ENCODE results near the gene TENM3.

Gene TENM3

DNA sequence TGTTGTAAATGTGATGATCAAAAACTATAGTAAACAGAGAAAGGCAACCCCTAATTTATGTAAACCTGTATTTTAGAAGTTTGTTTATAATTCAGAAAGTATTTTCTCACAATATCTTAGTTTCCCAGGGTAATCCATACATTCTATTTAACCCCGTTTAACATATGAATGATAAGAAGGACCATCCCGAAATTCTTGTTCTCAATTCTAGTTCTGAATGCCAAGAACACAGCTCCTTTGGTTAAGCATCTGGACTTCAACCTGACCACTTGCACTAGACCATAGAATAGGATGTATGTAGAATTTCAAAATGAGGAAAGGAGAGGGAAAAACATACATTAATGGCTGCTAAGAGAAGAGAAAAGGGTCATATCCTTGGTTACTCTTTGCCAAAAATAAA is 227.0 kb downstream of the TENM3 start:
- DNase-seq, result no peak

DNA sequence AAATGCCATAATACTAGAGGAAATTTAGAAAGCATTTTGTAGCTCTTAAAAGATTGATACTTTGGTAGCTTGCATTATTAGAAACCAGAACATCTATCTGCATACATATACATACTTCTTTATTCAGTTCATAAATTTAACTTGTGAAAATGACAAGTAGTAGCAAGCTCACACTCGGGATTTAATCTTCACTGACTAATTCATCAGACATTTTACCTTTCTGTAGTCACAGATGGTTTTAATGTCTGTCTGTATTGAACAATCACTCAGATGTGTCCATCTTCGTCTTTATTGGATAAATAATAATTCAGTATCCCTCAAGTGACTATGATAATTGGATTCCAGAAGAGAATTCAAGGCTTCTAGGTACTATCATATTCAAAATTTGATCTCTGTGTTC is 232.3 kb downstream of the TENM3 start:
- DNase-seq, result no peak

DNA sequence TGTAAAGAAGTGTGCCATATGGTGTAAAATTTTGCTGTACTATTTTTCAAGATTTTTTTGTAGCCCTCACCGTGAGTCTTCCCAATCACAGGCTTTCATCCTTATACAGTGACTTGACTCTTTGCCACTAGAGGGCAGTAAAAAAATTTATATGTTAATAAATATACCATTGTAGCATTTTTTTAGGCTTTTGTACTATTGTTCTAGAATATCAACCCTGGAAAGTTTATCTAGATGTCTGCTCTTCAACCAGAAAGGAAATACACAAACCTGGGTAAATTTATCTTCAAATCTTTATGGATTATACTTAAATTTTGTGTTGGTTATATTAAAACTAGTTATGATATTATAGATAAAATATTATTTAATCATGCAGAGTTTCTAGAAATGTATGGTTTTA is 235.3 kb downstream of the TENM3 start:
- no peak for DNase-seq

DNA sequence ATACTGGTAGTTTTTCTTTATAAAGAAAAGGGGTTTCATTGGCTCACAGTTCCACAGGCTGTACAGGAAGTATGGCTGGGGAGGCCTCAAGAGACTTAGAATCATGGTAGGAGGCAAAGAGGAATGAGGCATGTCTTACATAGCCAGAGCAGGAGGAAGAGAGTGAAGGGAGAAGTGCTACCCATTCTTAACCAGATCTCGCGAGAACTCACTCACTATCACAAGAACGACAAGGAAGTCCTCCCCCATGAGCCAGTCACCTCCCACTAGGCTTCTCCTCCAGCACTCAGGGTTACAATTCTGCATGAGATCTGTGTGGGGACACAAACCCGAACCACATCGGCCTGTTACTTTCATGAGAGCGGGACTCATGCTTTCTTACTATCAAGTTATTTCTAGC is 240.5 kb downstream of the TENM3 start:
- no peak for DNase-seq

DNA sequence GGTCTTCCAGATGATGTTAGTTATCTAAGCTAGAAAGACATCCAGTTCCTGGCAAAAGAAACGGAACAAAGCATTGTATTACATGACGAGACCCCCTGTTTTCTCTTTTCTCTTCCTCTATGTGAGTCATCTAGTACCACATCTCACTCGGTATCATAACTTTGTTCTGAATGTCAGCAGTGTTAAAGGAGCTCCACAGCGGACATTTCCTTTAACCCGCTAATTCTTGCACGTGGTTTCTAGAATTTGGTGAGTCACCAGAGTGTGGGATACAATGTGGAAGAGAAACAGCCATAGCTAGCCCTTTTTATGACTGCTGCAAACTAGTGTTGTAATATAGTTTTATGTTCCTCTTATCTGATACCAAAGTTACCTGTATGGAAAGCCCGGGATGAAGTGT is 243.7 kb downstream of the TENM3 start:
- no peak for DNase-seq

DNA sequence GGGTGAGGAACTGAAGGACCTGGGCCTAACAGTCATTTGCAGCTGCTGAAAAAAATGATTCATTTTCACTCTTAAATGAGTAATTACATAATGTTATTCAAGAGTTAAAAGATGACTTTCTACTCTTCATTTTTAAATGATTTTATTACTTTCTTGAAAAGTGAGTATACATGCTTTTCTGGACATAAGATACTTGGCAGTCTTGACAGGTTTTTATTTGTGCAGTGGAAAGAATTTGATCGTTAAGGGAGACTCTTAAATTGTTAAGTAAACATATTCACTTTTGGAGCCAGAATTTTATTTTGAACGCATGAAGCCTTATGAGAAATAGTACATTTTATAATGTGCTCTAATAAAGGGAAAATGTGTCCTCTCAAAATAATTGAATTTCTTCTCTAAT is 245.7 kb downstream of the TENM3 start:
- DNase-seq, result no peak

DNA sequence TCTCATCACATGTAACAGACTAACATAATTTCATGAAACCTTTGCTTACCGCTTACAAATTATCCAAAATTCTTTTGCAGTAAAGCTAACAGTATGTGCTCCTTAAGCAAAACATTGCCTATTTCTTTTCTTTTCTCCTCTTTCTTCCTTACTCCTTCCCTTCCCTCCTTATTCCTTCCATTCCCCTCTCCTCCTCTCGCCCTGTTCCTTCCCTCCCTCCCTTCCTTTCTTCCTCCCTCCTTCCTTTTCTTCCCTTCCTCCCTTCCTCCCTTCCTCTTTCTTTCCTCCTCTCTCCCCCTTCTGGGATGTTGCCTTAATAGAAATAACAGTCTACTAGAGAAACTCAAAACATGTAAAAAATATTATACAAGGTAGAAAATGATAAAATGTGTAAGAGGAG is 246.4 kb downstream of the TENM3 start:
- DNase-seq, result no peak

DNA sequence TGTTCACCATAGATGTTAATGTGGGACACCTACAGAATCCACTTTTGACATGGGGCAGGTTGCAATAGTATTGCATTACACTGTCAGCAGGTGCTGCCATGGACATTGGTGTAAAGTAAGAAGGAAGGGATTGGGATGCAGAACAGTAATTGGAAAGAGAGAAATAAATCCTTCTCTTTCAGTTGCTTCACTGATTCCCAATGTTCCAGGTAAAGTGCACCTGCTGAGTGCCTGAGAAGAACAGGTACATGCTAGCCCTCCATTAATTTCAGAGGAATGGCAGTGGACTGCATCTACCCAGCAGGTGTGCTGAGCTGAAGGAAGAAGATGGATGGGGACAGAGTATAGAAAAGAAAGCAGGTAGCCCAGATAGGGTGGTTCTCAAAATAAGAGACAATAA is 248.5 kb downstream of the TENM3 start:
- DNase-seq, result no peak

DNA sequence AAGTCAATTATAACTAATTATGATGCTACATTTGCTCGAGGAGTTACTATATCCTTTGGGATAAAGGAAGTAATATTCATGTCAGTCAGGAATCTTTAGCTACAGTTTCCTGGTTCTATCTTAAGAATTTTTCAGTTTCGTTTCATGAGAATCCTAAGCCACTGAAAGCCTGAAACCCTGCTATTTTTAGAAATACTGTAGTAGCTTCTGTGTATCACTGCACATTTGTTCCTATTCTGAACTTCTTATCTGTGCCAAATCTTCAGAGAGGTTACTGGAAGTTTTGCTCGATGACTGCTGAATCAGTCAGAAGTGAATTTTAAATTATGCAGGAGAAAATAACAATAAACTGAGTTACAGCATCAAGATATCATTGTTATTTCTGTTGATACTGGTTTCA is 249.2 kb downstream of the TENM3 start:
- DNase-seq, result no peak

DNA sequence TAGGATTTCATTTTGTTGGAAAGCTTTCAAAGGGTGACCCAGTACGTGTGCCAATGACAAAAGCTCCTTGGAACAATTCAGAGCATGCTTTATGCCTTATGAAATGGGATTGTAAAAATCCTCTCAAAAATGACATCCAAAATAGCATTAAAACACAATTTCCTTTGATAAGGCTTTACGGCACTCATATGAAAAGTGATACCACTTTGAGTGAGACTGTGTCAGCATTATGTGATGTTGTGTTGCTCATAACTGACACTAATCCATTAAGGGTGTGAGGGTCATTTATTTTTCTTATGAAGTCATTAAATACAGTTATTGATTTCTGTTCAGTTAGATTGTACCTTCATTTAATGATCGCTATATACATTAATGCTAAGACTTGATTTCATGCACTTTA is 250.2 kb downstream of the TENM3 start:
- no peak for DNase-seq

DNA sequence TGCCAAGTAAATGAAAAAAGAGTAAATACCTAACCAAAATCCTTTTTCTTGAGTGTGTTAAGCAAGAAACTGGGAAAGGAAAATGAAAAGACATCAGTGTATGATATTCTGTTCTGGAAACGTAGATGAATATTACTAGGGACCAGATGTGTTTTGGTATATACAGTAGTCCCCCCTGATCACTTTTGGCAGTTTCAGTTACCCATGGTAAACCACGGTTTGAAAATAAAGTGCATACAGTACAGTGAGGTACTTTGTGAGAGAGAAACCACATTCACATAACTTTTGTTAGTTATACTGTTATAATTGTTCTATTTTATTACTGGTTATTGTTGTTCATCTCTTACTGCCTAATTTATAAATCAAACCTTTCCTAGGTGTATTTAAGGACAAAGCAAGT is 250.9 kb downstream of the TENM3 start:
- DNase-seq, result no peak

DNA sequence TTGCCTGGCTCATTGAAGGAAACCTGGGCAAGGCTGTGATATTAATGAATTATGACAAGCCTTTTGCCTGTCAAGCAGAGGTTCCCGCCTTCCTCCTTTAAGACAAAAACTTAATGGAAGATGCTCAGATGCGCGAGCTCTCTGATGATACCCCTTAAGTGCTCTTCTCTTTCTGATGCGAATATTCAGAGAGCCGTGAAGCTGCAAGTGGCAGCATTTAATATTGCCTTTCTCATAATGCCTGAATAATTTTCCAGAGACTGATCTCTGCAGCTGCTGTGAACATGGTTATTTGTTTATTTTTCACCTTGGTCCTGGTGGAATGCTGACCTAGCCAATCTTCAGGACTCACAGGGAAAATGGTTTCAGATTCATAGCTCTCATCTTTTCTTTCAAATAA is 251.8 kb downstream of the TENM3 start:
- no peak for DNase-seq

DNA sequence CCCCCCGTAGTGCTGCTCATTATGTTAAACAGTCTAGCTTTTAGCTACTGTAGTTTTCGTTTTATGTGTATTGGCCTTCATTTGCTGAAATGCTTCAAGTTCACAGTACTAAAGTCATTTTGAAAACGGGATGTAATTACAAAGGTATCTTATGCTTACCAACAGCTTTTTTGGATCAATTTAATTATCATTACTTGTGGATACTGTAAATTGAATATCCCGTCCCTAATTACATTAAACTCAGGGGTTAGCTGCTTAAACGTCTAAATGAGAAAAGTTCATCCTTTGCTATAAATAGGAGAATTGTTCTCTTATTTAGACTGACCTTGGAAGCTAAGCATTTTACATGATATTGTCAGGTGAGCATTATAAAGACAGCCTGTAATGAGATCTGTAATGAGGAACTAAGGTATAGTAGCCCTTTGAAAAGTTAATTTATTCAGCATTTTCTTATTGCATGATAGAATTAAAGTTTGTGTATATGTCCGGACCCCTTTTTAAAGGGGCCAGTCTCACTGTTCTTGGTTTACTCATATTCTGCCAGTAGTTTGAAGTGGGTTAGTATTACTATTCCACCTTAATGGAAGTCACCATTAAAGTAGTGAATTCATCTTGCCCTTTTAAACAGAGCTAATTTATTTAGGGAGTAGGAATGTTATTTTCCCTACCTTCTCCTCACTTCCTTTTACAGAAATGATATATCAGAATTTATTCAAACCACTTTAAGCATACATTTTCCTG is 252.6 kb downstream of the TENM3 start:
- DNase-seq, result no peak

DNA sequence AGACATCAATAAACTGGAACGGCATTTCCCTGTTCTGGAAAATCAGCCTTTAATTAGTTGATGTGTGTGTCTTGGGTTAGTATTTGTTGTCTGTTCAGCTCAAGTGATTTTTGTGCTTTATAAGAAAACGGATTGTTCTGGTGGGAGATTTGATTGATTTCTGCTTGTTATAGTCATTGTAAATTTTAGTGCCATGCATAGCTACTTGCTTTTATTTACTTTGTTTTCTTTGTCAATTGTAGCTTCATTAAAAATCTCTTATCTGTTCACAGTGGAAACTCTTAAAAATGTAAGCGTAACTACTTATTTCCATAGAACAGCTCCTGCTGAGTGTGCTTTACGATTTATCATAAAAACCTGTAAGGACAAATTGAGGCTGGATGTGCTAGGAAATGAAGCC is 253.2 kb downstream of the TENM3 start:
- DNase-seq, result no peak

DNA sequence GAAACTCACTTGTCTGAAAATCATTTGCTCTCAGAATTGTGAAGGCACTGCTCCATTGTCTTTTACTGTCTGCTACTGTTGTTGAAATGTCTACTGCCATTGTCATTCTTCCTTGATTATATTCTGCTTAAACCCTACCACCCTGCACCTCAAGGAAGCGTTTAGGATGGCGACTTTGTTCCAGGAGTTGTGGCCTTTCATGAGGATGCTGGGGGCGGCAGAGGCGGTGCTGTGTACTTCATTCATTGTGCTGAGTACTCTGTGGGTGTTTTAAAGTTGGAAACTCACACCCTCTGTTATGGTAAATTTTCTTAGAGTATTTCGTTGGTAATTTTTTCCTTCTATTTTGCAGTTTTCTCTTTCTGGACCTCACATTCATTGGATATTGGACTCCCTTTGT is 258.9 kb downstream of the TENM3 start:
- no peak for DNase-seq

DNA sequence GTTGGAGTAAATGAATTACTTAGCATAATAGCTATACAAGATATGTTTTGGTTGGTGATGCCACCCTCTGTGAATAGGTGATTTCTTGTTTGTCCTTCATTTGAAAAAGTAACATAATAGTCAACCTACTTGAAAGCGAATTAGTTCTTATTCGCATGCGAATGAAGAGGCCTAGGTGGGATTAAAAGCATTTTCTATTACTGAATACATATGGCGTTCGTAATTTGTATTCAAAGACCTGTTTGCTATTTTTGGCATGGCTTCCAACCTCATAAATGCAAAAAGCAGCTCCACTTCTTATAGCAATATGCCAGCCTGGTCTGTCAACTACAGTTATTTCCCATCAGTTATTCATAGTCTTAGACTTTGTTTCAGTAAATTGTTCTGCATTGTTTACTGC is 261.3 kb downstream of the TENM3 start:
- DNase-seq, result no peak

DNA sequence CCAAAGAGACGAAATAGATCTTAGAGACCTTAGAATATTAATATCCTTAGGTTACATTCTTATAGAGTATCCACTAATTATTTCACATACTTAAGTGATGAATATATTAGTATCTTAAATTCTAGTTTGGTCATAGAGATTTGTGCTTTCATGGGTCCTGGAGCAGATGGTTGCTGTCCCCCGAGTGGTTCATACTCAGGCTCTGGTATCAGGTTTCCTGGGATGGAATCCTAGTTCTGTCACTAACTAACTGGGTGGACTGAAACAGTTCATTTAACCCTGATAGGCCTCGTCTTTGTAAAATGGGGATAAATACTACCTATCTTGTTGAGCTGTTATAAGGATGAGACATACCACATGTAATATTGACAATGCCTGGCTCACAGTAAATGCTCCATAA is 264.6 kb downstream of the TENM3 start:
- no peak for DNase-seq

DNA sequence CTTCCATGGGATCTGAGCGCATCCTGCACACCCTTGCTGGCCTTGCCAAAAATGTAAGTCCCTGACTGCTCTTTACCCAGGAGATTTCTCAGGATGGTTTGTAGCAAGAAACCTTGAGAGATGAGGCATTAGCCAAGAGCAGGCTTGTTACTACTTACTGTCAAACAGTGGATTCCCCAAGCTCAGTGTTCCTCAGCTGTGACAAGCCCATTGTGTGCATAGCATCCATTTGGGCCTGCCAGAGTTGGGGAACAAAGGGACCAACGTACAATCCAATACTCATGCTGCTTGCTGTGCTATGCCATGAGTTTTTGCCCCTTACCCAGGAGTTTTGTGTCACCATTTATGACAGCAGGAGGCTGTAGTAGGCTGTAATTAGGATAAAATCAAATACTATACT is 267.6 kb downstream of the TENM3 start:
- no peak for DNase-seq

DNA sequence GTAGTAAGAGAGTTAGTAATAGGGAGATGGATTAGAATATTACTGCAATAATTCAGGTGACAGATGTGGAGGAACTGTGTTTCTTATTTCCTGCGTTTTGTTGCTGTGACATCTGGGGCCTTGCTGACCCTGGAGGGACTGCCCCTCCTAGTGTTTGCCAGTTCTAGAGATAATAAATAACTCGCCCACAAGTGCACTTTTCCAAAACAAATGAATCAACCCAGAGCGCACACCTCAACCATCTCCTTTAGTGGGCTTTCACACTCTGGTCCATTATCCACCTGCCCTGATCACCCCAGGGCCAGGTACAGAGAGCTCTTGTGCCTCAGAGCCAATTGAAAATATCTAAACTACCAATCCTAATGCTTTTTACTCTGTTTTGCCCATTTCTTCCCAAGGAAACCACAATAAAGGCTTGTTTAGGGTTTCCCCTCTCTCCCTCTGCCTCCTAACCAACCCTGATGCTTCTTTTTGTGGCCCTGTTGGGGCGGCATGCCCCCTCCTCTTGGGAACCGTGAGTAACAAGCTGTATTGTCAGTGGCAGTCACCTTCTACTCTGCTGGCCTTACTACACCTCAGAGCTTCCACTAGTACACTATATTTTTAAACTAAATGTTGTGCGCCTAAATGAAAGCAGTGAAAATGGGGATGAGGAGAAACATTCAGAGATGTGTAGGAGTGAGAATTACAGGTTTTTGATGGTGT is 270.5 kb downstream of the TENM3 start:
- no peak for DNase-seq

DNA sequence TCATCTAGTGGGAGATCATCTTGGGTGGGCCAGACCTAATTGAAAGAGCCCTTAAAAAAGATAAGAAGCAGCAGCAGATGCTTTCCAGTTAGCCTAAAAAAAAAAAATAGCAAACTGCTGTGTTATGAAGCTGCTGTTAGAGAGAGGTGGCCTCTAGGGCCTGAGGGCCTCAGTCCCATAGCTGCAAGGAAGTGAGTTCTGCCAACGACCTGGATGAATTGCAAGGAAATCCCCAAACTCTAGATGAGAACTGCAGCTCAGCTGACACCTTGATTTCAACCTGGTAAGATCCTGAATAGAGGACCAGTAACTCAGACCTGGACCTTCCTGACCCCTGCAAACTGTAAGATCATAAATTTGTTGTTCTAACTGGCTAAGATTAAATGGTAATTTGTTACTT is 275.2 kb downstream of the TENM3 start:
- no peak for DNase-seq

DNA sequence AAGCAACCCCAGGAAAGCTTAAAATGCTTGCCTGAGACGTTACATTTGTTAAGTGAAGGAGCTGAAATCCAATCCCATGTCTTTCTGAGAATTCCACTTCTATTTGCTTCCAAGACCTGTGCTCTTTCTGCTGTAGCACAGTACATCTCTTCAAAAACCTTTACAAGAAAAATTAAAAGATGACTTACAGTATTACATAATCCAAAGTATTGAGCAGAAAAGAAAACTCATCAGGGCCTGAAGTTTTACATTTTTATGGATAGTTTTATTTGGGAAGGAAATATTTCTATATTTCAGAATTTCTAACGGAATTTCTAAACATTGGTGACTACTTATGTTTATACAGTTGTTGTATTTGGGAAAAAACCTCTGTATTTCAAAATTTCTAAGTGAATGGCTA is 276.3 kb downstream of the TENM3 start:
- DNase-seq, result no peak

DNA sequence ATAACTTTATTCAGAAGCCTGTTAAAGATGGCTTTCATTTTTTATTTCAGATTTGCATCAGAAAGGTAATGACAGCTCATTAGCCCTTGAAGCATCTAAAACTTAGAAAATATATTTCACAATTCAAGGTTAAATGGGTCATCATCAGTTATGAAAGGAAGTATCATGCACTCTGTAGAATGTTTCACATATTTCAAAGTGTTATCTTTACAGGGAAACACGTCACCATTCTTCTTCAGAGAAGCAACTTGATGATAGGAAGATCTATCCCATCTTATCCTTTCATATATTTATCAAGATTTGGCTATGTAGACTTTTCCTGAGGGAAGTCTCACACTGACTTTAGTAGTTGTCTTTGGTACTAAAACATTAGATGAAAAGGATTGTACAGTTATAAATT is 277.8 kb downstream of the TENM3 start:
- DNase-seq, result no peak

DNA sequence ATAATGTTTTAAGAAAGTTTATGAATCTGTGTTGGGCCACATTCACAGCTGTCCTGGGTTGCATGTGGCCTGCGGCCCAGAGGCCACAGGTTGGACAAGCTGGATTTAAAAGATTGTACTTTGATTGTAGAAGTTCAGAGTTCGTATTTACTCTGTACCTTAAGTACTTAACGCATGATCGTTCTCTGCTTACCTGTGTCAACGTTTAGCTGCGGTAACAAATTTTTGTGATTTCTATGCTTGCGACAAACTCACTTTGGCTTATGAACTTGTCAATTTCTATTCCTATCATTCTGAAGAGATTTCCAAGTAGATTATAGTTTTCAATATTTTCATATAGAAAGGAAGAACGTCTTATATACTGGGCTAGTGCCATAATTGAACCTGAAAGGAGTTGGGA is 285.6 kb downstream of the TENM3 start:
- no peak for DNase-seq

DNA sequence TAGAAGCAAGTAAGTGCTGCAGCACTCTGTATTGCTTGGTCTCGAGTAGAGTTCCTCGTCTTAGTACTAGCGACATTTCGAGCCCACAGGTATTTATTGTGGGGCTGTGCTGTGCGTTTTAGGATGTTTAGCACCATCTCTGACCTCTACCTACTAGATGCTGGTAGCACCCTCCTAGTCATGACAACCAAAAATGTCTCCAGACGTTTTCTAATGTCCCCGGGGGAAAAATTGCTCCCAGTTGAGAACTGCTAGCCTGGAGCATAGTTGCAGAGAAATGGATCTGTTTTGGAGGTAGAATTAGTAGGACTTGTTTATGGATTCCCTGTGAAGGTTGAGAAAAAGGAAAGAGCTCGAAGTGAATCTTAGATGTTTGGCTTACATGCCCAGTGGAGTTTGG is 287.2 kb downstream of the TENM3 start:
- DNase-seq, result no peak

DNA sequence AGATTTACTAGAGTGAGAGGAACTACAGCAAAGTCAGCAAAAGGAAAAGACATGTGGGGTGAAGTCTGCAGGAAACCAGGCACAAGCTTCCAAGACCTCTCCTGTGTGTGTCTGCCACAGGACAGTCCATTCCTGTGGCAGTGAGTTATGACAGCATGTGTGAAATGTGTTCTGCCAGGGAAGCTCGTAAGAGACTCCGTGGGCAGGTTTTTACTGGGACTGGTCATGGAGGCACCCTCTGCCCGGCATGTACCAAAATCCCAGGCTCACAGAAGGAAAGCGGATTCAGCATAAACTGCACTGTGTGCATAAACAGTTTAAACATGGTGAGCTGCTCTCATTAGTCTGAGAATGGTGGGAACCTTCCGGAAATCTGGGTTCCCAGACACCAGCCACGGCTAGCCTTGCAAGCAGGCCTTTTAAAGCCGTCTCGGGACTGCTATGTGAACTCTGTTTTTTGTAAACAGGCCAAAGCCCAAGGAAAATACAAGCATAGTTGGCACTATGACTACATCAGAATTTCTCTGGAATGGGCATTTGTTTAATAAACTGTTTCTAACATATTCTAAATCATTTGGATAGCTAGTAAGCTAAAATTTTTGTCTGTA is 288.5 kb downstream of the TENM3 start:
- DNase-seq, result no peak
